Embryonic facial prominence (tissue), 1 donor: ENCODE measurements around the gene G3BP2.
"Not testable (repeated sequence)": the region's sequence is repeated elsewhere in the genome, so short reads cannot be mapped to it uniquely, and the experiment has no call there.

Experiments
- DNase-seq: peaks from one replicate; pipeline ENCODE4 v3.0.0-alpha.2; 2016; ENCODE audit errors: extremely low spot score

G3BP2 gene

GRCh38 chr4:75683482-75684155, 10.4 kb upstream of the G3BP2 start:
- no peak for DNase-seq

GRCh38 chr4:75679876-75680575, 6.8 kb upstream of the G3BP2 start:
- no peak for DNase-seq

- DNase-seq: no peak
These were observed 5.8 kb upstream of the G3BP2 start for GRCh38 chr4:75678965-75679364.

- no peak for DNase-seq
These were observed 5.3 kb upstream of the G3BP2 start for GRCh38 chr4:75678473-75678872.

- DNase-seq: no peak
These were observed 1.9 kb upstream of the G3BP2 start for GRCh38 chr4:75675004-75675531.

GRCh38 chr4:75673959-75674328, 733 bp upstream of the G3BP2 start:
- DNase-seq: no peak

- peak; percentile 46 for DNase-seq
These were observed 667 bp downstream of the G3BP2 start for GRCh38 chr4:75672461-75673026.

GRCh38 chr4:75671802-75672421, 1.3 kb downstream of the G3BP2 start:
- DNase-seq: no peak

- DNase-seq: no peak
These were observed 4.6 kb downstream of the G3BP2 start for GRCh38 chr4:75668596-75668995.

GRCh38 chr4:75667636-75668035, 5.6 kb downstream of the G3BP2 start:
- not testable (repeated sequence) for DNase-seq

- no peak for DNase-seq
These were observed 6.9 kb downstream of the G3BP2 start for GRCh38 chr4:75666299-75666698.

GRCh38 chr4:75664604-75665003, 8.6 kb downstream of the G3BP2 start:
- not testable (repeated sequence) for DNase-seq

- DNase-seq: no peak
These were observed 10.6 kb downstream of the G3BP2 start for GRCh38 chr4:75662626-75663025.

GRCh38 chr4:75660491-75660890, 12.7 kb downstream of the G3BP2 start:
- no peak for DNase-seq

- no peak for DNase-seq
These were observed 13.6 kb downstream of the G3BP2 start for GRCh38 chr4:75659512-75660031.

- no peak for DNase-seq
These were observed 14.3 kb downstream of the G3BP2 start for GRCh38 chr4:75658876-75659275.

GRCh38 chr4:75655562-75655961, 17.6 kb downstream of the G3BP2 start:
- DNase-seq: no peak

GRCh38 chr4:75654905-75655304, 18.3 kb downstream of the G3BP2 start:
- DNase-seq: no peak

- no peak for DNase-seq
These were observed 19.2 kb downstream of the G3BP2 start for GRCh38 chr4:75653845-75654503.

- no peak for DNase-seq
These were observed 29.1 kb downstream of the G3BP2 start for GRCh38 chr4:75644095-75644494.

GRCh38 chr4:75643651-75644050, 29.6 kb downstream of the G3BP2 start:
- no peak for DNase-seq
